ENCODE results near the gene B3GNT5. TPM values are rescaled to one million over a fixed set of nuclear protein-coding genes. Genes with fewer than 3 reads are reported as not detected.

Gene B3GNT5
- total RNA-seq, 1 donor from 2014 or later: 19.9 TPM

GRCh38 chr3:183303690-183304089 is 50.6 kb downstream of the B3GNT5 start:
- H3K36me3 Mint-ChIP-seq (ENCODE audit: low read depth): no peaks in the 10 kb centered on the region
- H3K27ac Mint-ChIP-seq (ENCODE audit: unreplicated experiment): no peak overlapping the region
- H3K4me1 Mint-ChIP-seq (ENCODE audit: low read depth): peaks cover 41% of the 10 kb centered on the region

GRCh38 chr3:183306798-183307671 is 54.0 kb downstream of the B3GNT5 start:
- no peaks in the 10 kb centered on the region for H3K27me3 Mint-ChIP-seq (ENCODE audit: low read depth)
- peak overlapping the region; percentile 77 for H3K27ac Mint-ChIP-seq (ENCODE audit: unreplicated experiment)
- H3K9me3 Mint-ChIP-seq (ENCODE audit: low read depth): no peaks in the 10 kb centered on the region

More at GRCh38 chr3:183303690-183304089, 50.6 kb downstream of the B3GNT5 start:
- DNase-seq (ENCODE audit: low spot score): no peak
- no peak for TF ChIP-seq CTCF (IDR thresholded peaks at IDR 0.05)
- H3K9me3 Mint-ChIP-seq (ENCODE audit: low read depth): no peaks in the 10 kb centered on the region
- H3K27me3 Mint-ChIP-seq (ENCODE audit: low read depth): no peaks in the 10 kb centered on the region
- H3K4me3 Mint-ChIP-seq (ENCODE audit: unreplicated experiment): no peak overlapping the region

GRCh38 chr3:183307749-183308148 is 54.7 kb downstream of the B3GNT5 start:
- Mint-ChIP-seq H3K9me3 (ENCODE audit: low read depth) (no peaks in the 10 kb centered on the region), H3K27me3 (ENCODE audit: low read depth) (no peaks in the 10 kb centered on the region), H3K4me3 (ENCODE audit: unreplicated experiment) (no peak overlapping the region), H3K4me1 (ENCODE audit: low read depth) (peaks cover 13% of the 10 kb centered on the region), H3K27ac (ENCODE audit: unreplicated experiment) (no peak overlapping the region), H3K36me3 (ENCODE audit: low read depth) (peaks cover 12% of the 10 kb centered on the region)
- TF ChIP-seq CTCF (IDR thresholded peaks at IDR 0.05): no peak
- DNase-seq (ENCODE audit: low spot score): no peak

More at GRCh38 chr3:183306798-183307671, 54.0 kb downstream of the B3GNT5 start:
- Mint-ChIP-seq H3K36me3 (ENCODE audit: low read depth) (peaks cover 10% of the 10 kb centered on the region), H3K4me1 (ENCODE audit: low read depth) (peaks cover 18% of the 10 kb centered on the region), H3K4me3 (ENCODE audit: unreplicated experiment) (no peak overlapping the region)
- TF ChIP-seq CTCF (IDR thresholded peaks at IDR 0.05): no peak
- DNase-seq (ENCODE audit: low spot score): no peak

- no peaks in the 10 kb centered on the region for H3K27me3 Mint-ChIP-seq (ENCODE audit: low read depth)
- H3K36me3 Mint-ChIP-seq (ENCODE audit: low read depth): peaks cover 12% of the 10 kb centered on the region
- H3K27ac Mint-ChIP-seq (ENCODE audit: unreplicated experiment): no peak overlapping the region
- DNase-seq (ENCODE audit: low spot score): no peak
- H3K9me3 Mint-ChIP-seq (ENCODE audit: low read depth): no peaks in the 10 kb centered on the region
- no peak for TF ChIP-seq CTCF (IDR thresholded peaks at IDR 0.05)
- H3K4me1 Mint-ChIP-seq (ENCODE audit: low read depth): peaks cover 13% of the 10 kb centered on the region
- no peak overlapping the region for H3K4me3 Mint-ChIP-seq (ENCODE audit: unreplicated experiment)
Measured at GRCh38 chr3:183308751-183309150, 55.7 kb downstream of the B3GNT5 start.

- Mint-ChIP-seq H3K4me3 (ENCODE audit: unreplicated experiment) (no peak overlapping the region), H3K9me3 (ENCODE audit: low read depth) (no peaks in the 10 kb centered on the region), H3K27me3 (ENCODE audit: low read depth) (no peaks in the 10 kb centered on the region), H3K4me1 (ENCODE audit: low read depth) (peaks cover 13% of the 10 kb centered on the region), H3K36me3 (ENCODE audit: low read depth) (peaks cover 12% of the 10 kb centered on the region), H3K27ac (ENCODE audit: unreplicated experiment) (no peak overlapping the region)
- no peak for DNase-seq (ENCODE audit: low spot score)
- no peak for TF ChIP-seq CTCF (IDR thresholded peaks at IDR 0.05)
Measured at GRCh38 chr3:183309276-183309675, 56.2 kb downstream of the B3GNT5 start.
